ENCODE data around the gene PDCL2.

- TF ChIP-seq, protein P1, sequence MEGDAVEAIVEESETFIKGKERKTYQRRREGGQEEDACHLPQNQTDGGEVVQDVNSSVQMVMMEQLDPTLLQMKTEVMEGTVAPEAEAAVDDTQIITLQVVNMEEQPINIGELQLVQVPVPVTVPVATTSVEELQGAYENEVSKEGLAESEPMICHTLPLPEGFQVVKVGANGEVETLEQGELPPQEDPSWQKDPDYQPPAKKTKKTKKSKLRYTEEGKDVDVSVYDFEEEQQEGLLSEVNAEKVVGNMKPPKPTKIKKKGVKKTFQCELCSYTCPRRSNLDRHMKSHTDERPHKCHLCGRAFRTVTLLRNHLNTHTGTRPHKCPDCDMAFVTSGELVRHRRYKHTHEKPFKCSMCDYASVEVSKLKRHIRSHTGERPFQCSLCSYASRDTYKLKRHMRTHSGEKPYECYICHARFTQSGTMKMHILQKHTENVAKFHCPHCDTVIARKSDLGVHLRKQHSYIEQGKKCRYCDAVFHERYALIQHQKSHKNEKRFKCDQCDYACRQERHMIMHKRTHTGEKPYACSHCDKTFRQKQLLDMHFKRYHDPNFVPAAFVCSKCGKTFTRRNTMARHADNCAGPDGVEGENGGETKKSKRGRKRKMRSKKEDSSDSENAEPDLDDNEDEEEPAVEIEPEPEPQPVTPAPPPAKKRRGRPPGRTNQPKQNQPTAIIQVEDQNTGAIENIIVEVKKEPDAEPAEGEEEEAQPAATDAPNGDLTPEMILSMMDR (IDR thresholded peaks at IDR 0.05): no peak
- TF ChIP-seq POLR2A (IDR thresholded peaks at IDR 0.05): no peak
Measured at GRCh38 chr4:55560096-55560495, 31.9 kb downstream of the PDCL2 start.

Data from body of pancreas (tissue), 4 donors.